Prostate gland (tissue), 2 donors: ENCODE measurements around the gene TXLNG. TPM values are rescaled to one million over a fixed set of nuclear protein-coding genes. Genes with fewer than 3 reads are reported as not detected.
A peak's percentile ranks its signal among the peaks of the same experiment; 100 is the strongest.
"Not testable (repeated sequence)": the region's sequence is repeated elsewhere in the genome, so short reads cannot be mapped to it uniquely, and the experiment has no call there.

Experiments
- DNase-seq: peaks from one replicate; pipeline ENCODE4 v3.0.0-alpha.2; 2019; ENCODE audit warnings: low spot score
- H3K27ac ChIP-seq, 2 donors: fragments of 200-600 bp; sonication (generic); 2 replicates each; pipeline ENCODE4 v1.5.1; 2017 to 2019
- H3K27me3 ChIP-seq: fragments of 200-600 bp; sonication (generic); replicated peaks from 2 replicates; pipeline ENCODE4 v1.5.1; 2019; ENCODE audit not compliant: insufficient read depth
- H3K36me3 ChIP-seq, 2 donors: fragments of 200-600 bp; sonication (generic); 1 replicate in 1 of 2; 2 replicates in 1 of 2; pipeline versions ENCODE4 v1.5.1 to v1.8.1; 2017 to 2019
- H3K4me1 ChIP-seq: fragments of 200-600 bp; sonication (generic); replicated peaks from 2 replicates; pipeline ENCODE4 v1.5.1; 2019
- H3K4me3 ChIP-seq, 2 donors: fragments of 200-600 bp; sonication (generic); 2 replicates each; pipeline ENCODE4 v1.5.1; 2017 to 2019
- H3K9me3 ChIP-seq: fragments of 200-600 bp; sonication (generic); 2 replicates; pipeline ENCODE4 v1.5.1; 2017
- CTCF ChIP-seq, 4 experiments: fragments of 200-600 bp in 2 of 4; fragments of 450-650 bp in 2 of 4; sonication (generic) in 2 of 4; IDR thresholded peaks; 1 replicate in 3 of 4; 2 replicates in 1 of 4; pipeline ENCODE4 v1.5.1; 2016 to 2019; ENCODE audit warnings: antibody characterized with exemption in 4 of 4, mild to moderate bottlenecking in 2 of 4, moderate library complexity in 2 of 4
- POLR2A ChIP-seq: fragments of 450-650 bp; IDR thresholded peaks from one replicate; pipeline ENCODE4 v1.6.1; 2016; ENCODE audit warnings: antibody characterized with exemption, mild to moderate bottlenecking
- POLR2AphosphoS5 ChIP-seq: sonication (generic); formaldehyde crosslinking; IDR thresholded peaks from one replicate; pipeline ENCODE4 v1.6.1; 2017; ENCODE audit warnings: antibody characterized with exemption
- WGBS: methylation state at CpG from one replicate; pipeline ENCODE4 v1.1.5; 2018; 5-methylcytosine and 5-hydroxymethylcytosine counted together
- intact Hi-C: fragments of 100-400 bp; cut with DNase I; formaldehyde crosslinking; loops from one replicate; pipeline ENCODE4 v1.14.2; 2022
- total RNA-seq, 2 donors: library from RNA; depleted of rRNA; stranded (reverse); fragments of >200 nt; gene quantifications; one replicate each; pipeline ENCODE4 v1.1.0, GENCODE V29; 2016

The TXLNG gene
- total RNA-seq, 2 donors from 2014 or later, result 8.6 to 12.8 TPM

- WGBS, result 91% methylated on average over 16 of the region's 17 CpGs
- intact Hi-C loops, result no loop called here
Observed at GRCh38 chrX:16783452-16783851, 2.8 kb upstream of the TXLNG start.

GRCh38 chrX:16784440-16784839, 1.8 kb upstream of the TXLNG start:
- intact Hi-C loops, DNase-seq: not testable (repeated sequence)
- WGBS, result 75% methylated on average over 18 of the region's 18 CpGs

More at GRCh38 chrX:16783452-16783851, 2.8 kb upstream of the TXLNG start:
- Histone ChIP-seq H3K9me3 (no peaks in the 10 kb centered on the region), H3K4me1 (no peaks in the 10 kb centered on the region), H3K36me3 (no peaks in the 10 kb centered on the region), H3K27ac (no peak overlapping the region), H3K27me3 (no peaks in the 10 kb centered on the region), H3K4me3 (no peak overlapping the region)
- no peak for DNase-seq
- no peak for TF ChIP-seq POLR2A
- TF ChIP-seq POLR2AphosphoS5, result no peak
- TF ChIP-seq CTCF (IDR thresholded peaks at IDR 0.05), result no peak

GRCh38 chrX:16785247-16786138, 773 bp upstream of the TXLNG start:
- Histone ChIP-seq H3K4me3 (peak overlapping the region; percentile 53 to 56), H3K4me1 (no peaks in the 10 kb centered on the region), H3K9me3 (no peaks in the 10 kb centered on the region), H3K27ac (no peak overlapping the region), H3K27me3 (no peaks in the 10 kb centered on the region), H3K36me3 (no peaks in the 10 kb centered on the region)
- peak; percentile 10 for DNase-seq
- TF ChIP-seq POLR2AphosphoS5 (no peak), CTCF (IDR thresholded peaks at IDR 0.05) (no peak)
- intact Hi-C loops, result no loop called here
- WGBS, result 12% methylated on average over 35 of the region's 39 CpGs

More at GRCh38 chrX:16784440-16784839, 1.8 kb upstream of the TXLNG start:
- H3K4me1 ChIP-seq, H3K36me3 ChIP-seq, H3K4me3 ChIP-seq, H3K27ac ChIP-seq, H3K27me3 ChIP-seq, H3K9me3 ChIP-seq: not testable (repeated sequence)

GRCh38 chrX:16786791-16787735, 797 bp downstream of the TXLNG start:
- Histone ChIP-seq H3K36me3 (no peaks in the 10 kb centered on the region), H3K4me1 (no peaks in the 10 kb centered on the region), H3K27me3 (no peaks in the 10 kb centered on the region), H3K9me3 (no peaks in the 10 kb centered on the region), H3K4me3 (peak overlapping the region; percentile 53 to 56), H3K27ac (peak overlapping the region; percentile 78 to 79)
- TF ChIP-seq CTCF (IDR thresholded peaks at IDR 0.05) (no peak), POLR2A (no peak), POLR2AphosphoS5 (no peak)
- WGBS, result 2% methylated on average over 27 of the region's 73 CpGs
- intact Hi-C loops, result no loop called here
- no peak for DNase-seq

GRCh38 chrX:16788477-16788876, 2.2 kb downstream of the TXLNG start:
- TF ChIP-seq CTCF (IDR thresholded peaks at IDR 0.05), result no peak
- TF ChIP-seq POLR2AphosphoS5, result no peak
- TF ChIP-seq POLR2A, result no peak
- WGBS, result 63% methylated on average over 5 of the region's 5 CpGs
- Histone ChIP-seq H3K27ac (no peak overlapping the region), H3K9me3 (no peaks in the 10 kb centered on the region), H3K27me3 (no peaks in the 10 kb centered on the region), H3K36me3 (no peaks in the 10 kb centered on the region), H3K4me3 (no peak overlapping the region), H3K4me1 (no peaks in the 10 kb centered on the region)
- no peak for DNase-seq
- intact Hi-C loops, result no loop called here
